Measurements from ENCODE around the gene NGEF. TPM values are rescaled to one million over a fixed set of nuclear protein-coding genes. Genes with fewer than 3 reads are reported as not detected.

Gene NGEF
- polyA plus RNA-seq, 1 of the 3 experiments (the other 2 are of a cell fraction) = 1.4 TPM

GRCh38 chr2:232889876-232890401 lies 123.1 kb downstream of the NGEF start:
- Histone ChIP-seq H2AFZ (ENCODE audit: low read depth) (no peak overlapping the region), H3K4me1 (ENCODE audit: control insufficient read depth in 1 of 2, insufficient read depth in 2 of 2, low read depth in 1 of 2, low read length in 1 of 2) (no peaks in the 10 kb centered on the region; a peak in 1 of 4 replicates), H3K79me2 (ENCODE audit: insufficient read depth) (no peaks in the 10 kb centered on the region), H3K27me3 (ENCODE audit: insufficient read depth) (no peaks in the 10 kb centered on the region), H3K36me3 (replicated peaks in 1 of 2; ENCODE audit: control insufficient read depth in 1 of 2, insufficient read depth in 2 of 2, low read length in 1 of 2) (no peaks in the 10 kb centered on the region), H3K27ac (ENCODE audit: low read depth in 2 of 2, low read length in 1 of 2) (no peak overlapping the region), H3K4me2 (no peak overlapping the region), H3K9me2 (no peaks in the 10 kb centered on the region), H3F3A (replicated peaks; ENCODE audit: insufficient read depth) (no peaks in the 10 kb centered on the region), H4K20me1 (ENCODE audit: insufficient read depth) (no peaks in the 10 kb centered on the region), H3K4me3 (ENCODE audit: low read depth in 2 of 2, low read length in 1 of 2) (no peak overlapping the region), H3K9me3 (no peaks in the 10 kb centered on the region), H3K9ac (no peak overlapping the region)
- ChIA-PET CTCF (no interaction called here), POLR2A (no interaction called here)
- WGBS (ENCODE audit: low lambda C conversion rate) = 91% methylated on average over 3 of the region's 5 CpGs
- no peak for DNase-seq
- TF ChIP-seq RCOR1 (IDR thresholded peaks at IDR 0.05; ENCODE audit: low read length) = no peak
- TF ChIP-seq MXI1 (IDR thresholded peaks at IDR 0.05; ENCODE audit: low read depth, low read length) = no peak
- no peak for TF ChIP-seq USF2 (IDR thresholded peaks at IDR 0.05; ENCODE audit: borderline replicate concordance, low read depth, low read length)
- TF ChIP-seq GATA2 (CRISPR knock-in tag; IDR thresholded peaks at IDR 0.05) = no peak
- no peak for TF ChIP-seq MEF2A (IDR thresholded peaks at IDR 0.05; ENCODE audit: borderline replicate concordance, low read depth)
- TF ChIP-seq RXRA (IDR thresholded peaks at IDR 0.05; ENCODE audit: borderline replicate concordance, low read depth) = no peak
- no peak for TF ChIP-seq TAF1 (IDR thresholded peaks at IDR 0.05; ENCODE audit: borderline replicate concordance, low read depth, low read length)
- TF ChIP-seq IRF3 (IDR thresholded peaks at IDR 0.05; ENCODE audit: low read depth, low read length) = no peak

GRCh38 chr2:232888839-232889529 lies 124.1 kb downstream of the NGEF start:
- 70% methylated on average over 14 of the region's 14 CpGs for WGBS (ENCODE audit: low lambda C conversion rate)
- no peak for DNase-seq
- TF ChIP-seq CTCF (IDR thresholded peaks at IDR 0.05) = no peak
- TF ChIP-seq USF2 (IDR thresholded peaks at IDR 0.05; ENCODE audit: borderline replicate concordance, low read depth, low read length) = no peak
- no peak for TF ChIP-seq NRF1 (IDR thresholded peaks at IDR 0.05; ENCODE audit: low read depth, low read length)
- TF ChIP-seq FOSL2 (IDR thresholded peaks at IDR 0.05; ENCODE audit: borderline replicate concordance, low read depth) = no peak
- no peak for TF ChIP-seq ELF1 (IDR thresholded peaks at IDR 0.05)
- no peak for TF ChIP-seq MEF2A (IDR thresholded peaks at IDR 0.05; ENCODE audit: borderline replicate concordance, low read depth)
- no peak for TF ChIP-seq USF1 (IDR thresholded peaks at IDR 0.05; ENCODE audit: borderline replicate concordance, low read depth)
- TF ChIP-seq NFIC (IDR thresholded peaks at IDR 0.05; ENCODE audit: borderline replicate concordance) = no peak
- no peak for TF ChIP-seq TCF12 (IDR thresholded peaks at IDR 0.05)
- no peak for TF ChIP-seq EZH2phosphoT487 (IDR thresholded peaks at IDR 0.05; ENCODE audit: borderline replicate concordance, low read depth)
- TF ChIP-seq TAF1 (IDR thresholded peaks at IDR 0.05; ENCODE audit: borderline replicate concordance, low read depth, low read length) = no peak
- TF ChIP-seq GABPA (IDR thresholded peaks at IDR 0.05; ENCODE audit: low read depth) = no peak
- no peak for TF ChIP-seq CHD2 (IDR thresholded peaks at IDR 0.05; ENCODE audit: low read length, partially characterized antibody)
- no peak for TF ChIP-seq RFX5 (IDR thresholded peaks at IDR 0.05; ENCODE audit: low read length)
- no peak for TF ChIP-seq RCOR1 (IDR thresholded peaks at IDR 0.05; ENCODE audit: low read length)

More at GRCh38 chr2:232888839-232889529, 124.1 kb downstream of the NGEF start:
- Histone ChIP-seq H3K79me2 (ENCODE audit: insufficient read depth) (no peaks in the 10 kb centered on the region), H3K4me2 (no peak overlapping the region), H4K20me1 (ENCODE audit: insufficient read depth) (no peaks in the 10 kb centered on the region), H3K27me3 (ENCODE audit: insufficient read depth) (no peaks in the 10 kb centered on the region), H3K9ac (no peak overlapping the region), H3K27ac (ENCODE audit: low read depth in 2 of 2, low read length in 1 of 2) (no peak overlapping the region), H3K9me2 (no peaks in the 10 kb centered on the region), H3K9me3 (no peaks in the 10 kb centered on the region), H3K36me3 (replicated peaks in 1 of 2; ENCODE audit: control insufficient read depth in 1 of 2, insufficient read depth in 2 of 2, low read length in 1 of 2) (no peaks in the 10 kb centered on the region), H3F3A (replicated peaks; ENCODE audit: insufficient read depth) (no peaks in the 10 kb centered on the region), H2AFZ (ENCODE audit: low read depth) (no peak overlapping the region), H3K4me3 (ENCODE audit: low read depth in 2 of 2, low read length in 1 of 2) (no peak overlapping the region), H3K4me1 (ENCODE audit: control insufficient read depth in 1 of 2, insufficient read depth in 2 of 2, low read depth in 1 of 2, low read length in 1 of 2) (no peaks in the 10 kb centered on the region; a peak in 1 of 4 replicates)
- POLR2A ChIA-PET = no interaction called here
- CTCF ChIA-PET = no interaction called here
